Vagina (tissue), 2 donors: Measurements from ENCODE around the gene SLC35B4.

Source experiments
- POLR2A ChIP-seq, 2 donors: fragments of 450-650 bp; IDR thresholded peaks; one replicate each; pipeline ENCODE4 v1.6.1; 2017; ENCODE audit warnings: antibody characterized with exemption in 2 of 2, mild to moderate bottlenecking in 2 of 2, moderate library complexity in 2 of 2
- POLR2AphosphoS5 ChIP-seq, 2 donors: sonication (generic); formaldehyde crosslinking; IDR thresholded peaks; one replicate each; pipeline ENCODE4 v1.9.0; 2017; ENCODE audit warnings: antibody characterized with exemption in 2 of 2, mild to moderate bottlenecking in 2 of 2, low read depth in 1 of 2; ENCODE audit not compliant: insufficient read depth in 1 of 2
- TF ChIP-seq, protein P1 (sequence below), 3 experiments: fragments of 450-650 bp in 2 of 3; fragments of 200-600 bp in 1 of 3; sonication (generic) in 1 of 3; IDR thresholded peaks; one replicate each; pipeline ENCODE4 v1.5.1; 2017 to 2019; ENCODE audit warnings: antibody characterized with exemption in 3 of 3, mild to moderate bottlenecking in 2 of 3, moderate library complexity in 2 of 3

DNA sequence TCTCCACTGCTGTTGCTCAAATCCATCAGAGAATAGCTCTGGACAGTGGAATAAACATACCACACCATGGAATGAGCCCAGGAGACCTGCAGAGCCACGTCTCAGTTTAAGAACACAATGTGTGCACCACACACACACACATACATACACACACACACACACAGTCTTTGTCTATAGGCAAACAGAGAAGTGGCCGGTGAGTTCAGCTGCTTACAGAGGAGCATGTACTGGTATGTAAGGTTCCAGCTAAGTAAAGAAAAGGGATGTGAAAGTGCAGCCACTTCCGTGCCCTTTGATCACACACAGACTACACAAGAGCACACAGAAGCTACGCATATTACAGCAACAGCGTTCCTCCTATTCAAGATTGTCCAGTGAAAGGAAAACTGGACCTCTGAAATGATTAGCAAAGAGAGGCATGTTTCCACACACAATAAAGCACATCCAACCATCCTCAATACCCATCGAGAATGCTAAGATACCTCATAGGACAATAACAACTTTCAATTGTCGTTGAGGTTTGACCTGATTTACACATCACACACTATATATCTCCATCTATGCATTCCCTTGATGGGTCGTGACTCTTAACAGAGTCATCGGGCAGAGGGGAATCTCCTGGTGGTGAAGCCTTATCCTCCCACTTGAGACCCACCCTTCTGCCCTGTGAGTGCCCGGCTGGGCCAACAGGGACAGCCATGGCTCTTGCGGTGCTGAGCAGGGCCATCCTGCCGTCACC lies 23.6 kb downstream of the SLC35B4 start:
- TF ChIP-seq, protein P1, sequence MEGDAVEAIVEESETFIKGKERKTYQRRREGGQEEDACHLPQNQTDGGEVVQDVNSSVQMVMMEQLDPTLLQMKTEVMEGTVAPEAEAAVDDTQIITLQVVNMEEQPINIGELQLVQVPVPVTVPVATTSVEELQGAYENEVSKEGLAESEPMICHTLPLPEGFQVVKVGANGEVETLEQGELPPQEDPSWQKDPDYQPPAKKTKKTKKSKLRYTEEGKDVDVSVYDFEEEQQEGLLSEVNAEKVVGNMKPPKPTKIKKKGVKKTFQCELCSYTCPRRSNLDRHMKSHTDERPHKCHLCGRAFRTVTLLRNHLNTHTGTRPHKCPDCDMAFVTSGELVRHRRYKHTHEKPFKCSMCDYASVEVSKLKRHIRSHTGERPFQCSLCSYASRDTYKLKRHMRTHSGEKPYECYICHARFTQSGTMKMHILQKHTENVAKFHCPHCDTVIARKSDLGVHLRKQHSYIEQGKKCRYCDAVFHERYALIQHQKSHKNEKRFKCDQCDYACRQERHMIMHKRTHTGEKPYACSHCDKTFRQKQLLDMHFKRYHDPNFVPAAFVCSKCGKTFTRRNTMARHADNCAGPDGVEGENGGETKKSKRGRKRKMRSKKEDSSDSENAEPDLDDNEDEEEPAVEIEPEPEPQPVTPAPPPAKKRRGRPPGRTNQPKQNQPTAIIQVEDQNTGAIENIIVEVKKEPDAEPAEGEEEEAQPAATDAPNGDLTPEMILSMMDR (IDR thresholded peaks at IDR 0.05): no peak
- TF ChIP-seq POLR2A (IDR thresholded peaks at IDR 0.05): no peak
- TF ChIP-seq POLR2AphosphoS5 (IDR thresholded peaks at IDR 0.05; ENCODE audit: insufficient read depth in 1 of 2, low read depth in 1 of 2): no peak
